Measurements from ENCODE around the gene MTHFSD. TPM values are rescaled to one million over a fixed set of nuclear protein-coding genes. Genes with fewer than 3 reads are reported as not detected.

The MTHFSD gene
- total and polyA plus RNA-seq, 2 donors (not counting 3 experiments of a cell fraction or from before 2014, with no cell fraction given) = 16.7 to 21.1 TPM

DNA sequence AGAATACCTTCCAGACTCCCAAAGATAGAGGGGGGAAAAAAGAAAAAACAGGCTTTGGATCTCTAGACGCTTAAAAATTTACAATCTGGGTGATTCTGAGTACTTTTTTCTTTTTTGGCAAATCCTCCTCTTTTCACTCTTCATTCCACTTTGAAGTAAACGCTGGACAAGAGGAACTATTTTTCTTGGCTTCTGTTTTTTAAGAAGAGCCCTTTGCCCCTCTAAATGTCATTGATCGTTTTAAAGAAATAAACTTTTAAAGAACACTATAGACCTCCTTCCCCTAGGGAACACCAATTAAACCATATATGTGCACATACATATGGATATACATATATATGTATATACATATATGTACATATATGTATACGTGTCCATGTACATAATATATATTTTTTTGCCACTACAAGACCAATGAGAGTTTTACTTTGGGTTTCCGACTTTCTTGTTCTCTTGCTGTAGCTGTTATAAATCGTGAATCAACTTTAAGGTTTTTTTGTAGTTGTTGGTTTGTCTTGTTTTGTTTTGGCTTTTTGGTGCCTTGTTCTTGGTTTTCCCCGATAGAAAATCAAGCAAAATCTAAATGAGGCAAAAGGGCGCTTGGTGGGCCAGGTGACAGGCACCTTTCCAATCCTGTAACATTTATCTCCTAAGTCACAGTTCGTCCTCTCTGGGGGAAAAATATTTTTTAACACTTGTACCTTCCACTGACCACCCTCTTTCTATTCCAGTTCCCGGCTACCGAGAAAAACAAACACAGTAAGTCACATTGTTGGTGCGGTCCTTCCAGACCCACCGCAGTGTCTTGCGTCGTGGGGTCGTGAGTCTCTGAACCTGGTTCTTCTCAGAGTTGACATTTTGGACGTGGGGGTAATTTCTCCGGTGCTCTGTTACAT, 40.3 kb downstream of the MTHFSD start:
- H2AFZ ChIP-seq (ENCODE audit: low read depth, low read length) = no peak overlapping the region
- H4K20me1 ChIP-seq (replicated peaks; ENCODE audit: control insufficient read depth, extremely low read depth, insufficient read depth, low read length) = no peaks in the 10 kb centered on the region
- dilution Hi-C loops (cut with MboI; ENCODE audit: extremely low pct_ligation_motif_present, low sequenced_read_pairs) = loop anchor here (10.0 kb wide), 1 partner anchor 430 kb away; no protein-coding TSS in a partner anchor
- H3K9me3 ChIP-seq (replicated peaks; ENCODE audit: control insufficient read depth, insufficient read depth, low read length) = no peaks in the 10 kb centered on the region
- H3K36me3 ChIP-seq (ENCODE audit: control insufficient read depth in 2 of 2, extremely low read depth in 1 of 2, insufficient read depth in 2 of 2, low read length in 2 of 2) = no peaks in the 10 kb centered on the region
- H3K4me1 ChIP-seq (ENCODE audit: control insufficient read depth, extremely low read depth, insufficient read depth, low read length) = peaks cover 5% of the 10 kb centered on the region
- no peak overlapping the region for H3K4me2 ChIP-seq (ENCODE audit: insufficient read depth, low read length)
- H3K79me2 ChIP-seq (ENCODE audit: control insufficient read depth, insufficient read depth, low read length) = no peaks in the 10 kb centered on the region
- TF ChIP-seq, protein P1, sequence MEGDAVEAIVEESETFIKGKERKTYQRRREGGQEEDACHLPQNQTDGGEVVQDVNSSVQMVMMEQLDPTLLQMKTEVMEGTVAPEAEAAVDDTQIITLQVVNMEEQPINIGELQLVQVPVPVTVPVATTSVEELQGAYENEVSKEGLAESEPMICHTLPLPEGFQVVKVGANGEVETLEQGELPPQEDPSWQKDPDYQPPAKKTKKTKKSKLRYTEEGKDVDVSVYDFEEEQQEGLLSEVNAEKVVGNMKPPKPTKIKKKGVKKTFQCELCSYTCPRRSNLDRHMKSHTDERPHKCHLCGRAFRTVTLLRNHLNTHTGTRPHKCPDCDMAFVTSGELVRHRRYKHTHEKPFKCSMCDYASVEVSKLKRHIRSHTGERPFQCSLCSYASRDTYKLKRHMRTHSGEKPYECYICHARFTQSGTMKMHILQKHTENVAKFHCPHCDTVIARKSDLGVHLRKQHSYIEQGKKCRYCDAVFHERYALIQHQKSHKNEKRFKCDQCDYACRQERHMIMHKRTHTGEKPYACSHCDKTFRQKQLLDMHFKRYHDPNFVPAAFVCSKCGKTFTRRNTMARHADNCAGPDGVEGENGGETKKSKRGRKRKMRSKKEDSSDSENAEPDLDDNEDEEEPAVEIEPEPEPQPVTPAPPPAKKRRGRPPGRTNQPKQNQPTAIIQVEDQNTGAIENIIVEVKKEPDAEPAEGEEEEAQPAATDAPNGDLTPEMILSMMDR (IDR thresholded peaks at IDR 0.05; ENCODE audit: extremely low read depth in 1 of 2, insufficient read depth in 1 of 2, low read depth in 1 of 2, low read length in 2 of 2) = no peak
- no peak for TF ChIP-seq MYC (IDR thresholded peaks at IDR 0.05; ENCODE audit: low read depth, low read length)
- TF ChIP-seq, protein P2, sequence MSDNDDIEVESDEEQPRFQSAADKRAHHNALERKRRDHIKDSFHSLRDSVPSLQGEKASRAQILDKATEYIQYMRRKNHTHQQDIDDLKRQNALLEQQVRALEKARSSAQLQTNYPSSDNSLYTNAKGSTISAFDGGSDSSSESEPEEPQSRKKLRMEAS (IDR thresholded peaks at IDR 0.05; ENCODE audit: insufficient read depth, insufficient read length) = no peak
- TF ChIP-seq FOS (IDR thresholded peaks at IDR 0.05; ENCODE audit: borderline replicate concordance, insufficient read depth, low read length) = no peak
- no peak for TF ChIP-seq POLR2A (IDR thresholded peaks at IDR 0.05; ENCODE audit: low read depth, low read length)
- TF ChIP-seq GATA2 (IDR thresholded peaks at IDR 0.05; ENCODE audit: insufficient read depth, insufficient read length, low read depth, low read length) = no peak
- no peak for TF ChIP-seq JUN (IDR thresholded peaks at IDR 0.05; ENCODE audit: borderline replicate concordance, insufficient read depth, insufficient read length, low read depth)
- no peak for TF ChIP-seq EZH2 (IDR thresholded peaks at IDR 0.05; ENCODE audit: borderline replicate concordance, low read depth, low read length, severe bottlenecking)
- no peak for TF ChIP-seq POLR2AphosphoS5 (IDR thresholded peaks at IDR 0.05; ENCODE audit: insufficient read depth, low read depth, low read length)
- H3K27me3 ChIP-seq (ENCODE audit: control insufficient read depth in 2 of 2, insufficient read depth in 2 of 2, low read length in 2 of 2) = peaks cover 30 to 62% of the 10 kb centered on the region in 2 experiments
- intact Hi-C loops (cut with micrococcal nuclease) = no loop called here
- no peaks in the 10 kb centered on the region for H3K9me1 ChIP-seq (replicated peaks; ENCODE audit: control insufficient read depth, extremely low read depth, insufficient read depth, low read length)
- no peak overlapping the region for H3K9ac ChIP-seq (replicated peaks; ENCODE audit: extremely low read depth, insufficient read depth, low read length)
- CTCF ChIA-PET = interaction anchor here (1.3 to 7.0 kb wide), 2 partner anchors 262 to 443 kb away, joined by 3 to 238 read pairs; no protein-coding TSS in a partner anchor
- DNase-seq (ENCODE audit: low read depth, low spot score) (no peak), FAIRE-seq (no peak)
- no TSS peak for BruUV-seq (replicated peaks)
- no peak overlapping the region for H3K27ac ChIP-seq (ENCODE audit: insufficient read depth, low read depth, low read length)
- no peak overlapping the region for H3K4me3 ChIP-seq (replicated peaks in 1 of 3; ENCODE audit: insufficient read depth in 1 of 3, low read depth in 1 of 3, low read length in 3 of 3)
- POLR2A ChIA-PET = no interaction called here
